ENCODE results near the gene SARS2. TPM values are rescaled to one million over a fixed set of nuclear protein-coding genes. Genes with fewer than 3 reads are reported as not detected.

The SARS2 gene
- total RNA-seq, 1 experiment from 2014 or later: 74.7 TPM

DNA sequence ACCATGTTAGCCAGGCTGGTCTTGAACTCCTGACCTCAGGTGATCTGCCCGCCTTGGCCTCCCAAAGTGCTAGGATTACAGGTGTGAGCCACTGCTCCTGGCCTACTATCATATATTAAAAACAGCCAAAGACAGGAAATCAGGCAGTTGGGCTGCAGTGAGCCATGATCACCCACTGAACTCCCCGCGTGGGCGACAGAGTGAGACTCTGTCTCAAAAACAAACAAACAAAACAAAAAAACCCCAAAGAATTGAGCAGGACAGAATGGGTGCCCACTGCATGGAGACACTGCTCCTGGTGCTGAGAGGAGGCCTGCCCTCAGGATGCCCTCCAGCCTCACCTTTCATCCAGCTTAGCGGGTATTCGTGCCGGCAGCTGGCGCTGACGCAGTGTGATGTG, 47.3 kb downstream of the SARS2 start:
- ChIA-PET POLR2A (interaction anchor here (1.1 kb wide), 1 partner anchor 34 kb away, joined by 5 read pairs; no protein-coding TSS in a partner anchor), CTCF (interaction anchor here (1.9 kb wide), 1 partner anchor 48 kb away, joined by 5 read pairs; the partner anchor contains the start of genes MRPS12 and SARS2)
- Mint-ChIP-seq H3K4me3 (no peak overlapping the region), H3K27ac (no peak overlapping the region), H3K9me3 (no peaks in the 10 kb centered on the region), H3K27me3 (ENCODE audit: low read depth) (no peaks in the 10 kb centered on the region), H3K4me1 (peaks cover 11% of the 10 kb centered on the region), H3K36me3 (no peaks in the 10 kb centered on the region)
- TF ChIP-seq MYBL2 (CRISPR knock-in tag; IDR thresholded peaks at IDR 0.05) (no peak), FOXK1 (CRISPR knock-in tag; IDR thresholded peaks at IDR 0.05) (no peak)
- ATAC-seq: no peak
- no peak for DNase-seq (ENCODE audit: low spot score)

GRCh38 chr19:38880882-38881609, 49.5 kb downstream of the SARS2 start:
- Mint-ChIP-seq H3K27me3 (ENCODE audit: low read depth) (no peaks in the 10 kb centered on the region; the same call in 1 of the 2 replicates), H3K4me1 (peaks cover 26% of the 10 kb centered on the region), H3K27ac (no peak overlapping the region), H3K9me3 (no peaks in the 10 kb centered on the region), H3K36me3 (no peaks in the 10 kb centered on the region), H3K4me3 (no peak overlapping the region)
- TF ChIP-seq SOX15 (CRISPR knock-in tag; IDR thresholded peaks at IDR 0.05) (no peak), HMGXB4 (CRISPR knock-in tag; IDR thresholded peaks at IDR 0.05) (no peak), KAT7 (CRISPR knock-in tag; IDR thresholded peaks at IDR 0.05; ENCODE audit: borderline replicate concordance) (no peak), ELF4 (CRISPR knock-in tag; IDR thresholded peaks at IDR 0.05; ENCODE audit: low read depth) (no peak), MYBL2 (CRISPR knock-in tag; IDR thresholded peaks at IDR 0.05) (no peak), NR2C2 (CRISPR knock-in tag; IDR thresholded peaks at IDR 0.05) (no peak), ZNF232 (CRISPR knock-in tag; IDR thresholded peaks at IDR 0.05) (no peak), ZNF281 (CRISPR knock-in tag; IDR thresholded peaks at IDR 0.05) (no peak), TCF7 (CRISPR knock-in tag; IDR thresholded peaks at IDR 0.05; ENCODE audit: low read depth) (no peak), ZNF219 (CRISPR knock-in tag; IDR thresholded peaks at IDR 0.05; ENCODE audit: borderline replicate concordance) (no peak)
- TF ChIP-seq, protein P1, sequence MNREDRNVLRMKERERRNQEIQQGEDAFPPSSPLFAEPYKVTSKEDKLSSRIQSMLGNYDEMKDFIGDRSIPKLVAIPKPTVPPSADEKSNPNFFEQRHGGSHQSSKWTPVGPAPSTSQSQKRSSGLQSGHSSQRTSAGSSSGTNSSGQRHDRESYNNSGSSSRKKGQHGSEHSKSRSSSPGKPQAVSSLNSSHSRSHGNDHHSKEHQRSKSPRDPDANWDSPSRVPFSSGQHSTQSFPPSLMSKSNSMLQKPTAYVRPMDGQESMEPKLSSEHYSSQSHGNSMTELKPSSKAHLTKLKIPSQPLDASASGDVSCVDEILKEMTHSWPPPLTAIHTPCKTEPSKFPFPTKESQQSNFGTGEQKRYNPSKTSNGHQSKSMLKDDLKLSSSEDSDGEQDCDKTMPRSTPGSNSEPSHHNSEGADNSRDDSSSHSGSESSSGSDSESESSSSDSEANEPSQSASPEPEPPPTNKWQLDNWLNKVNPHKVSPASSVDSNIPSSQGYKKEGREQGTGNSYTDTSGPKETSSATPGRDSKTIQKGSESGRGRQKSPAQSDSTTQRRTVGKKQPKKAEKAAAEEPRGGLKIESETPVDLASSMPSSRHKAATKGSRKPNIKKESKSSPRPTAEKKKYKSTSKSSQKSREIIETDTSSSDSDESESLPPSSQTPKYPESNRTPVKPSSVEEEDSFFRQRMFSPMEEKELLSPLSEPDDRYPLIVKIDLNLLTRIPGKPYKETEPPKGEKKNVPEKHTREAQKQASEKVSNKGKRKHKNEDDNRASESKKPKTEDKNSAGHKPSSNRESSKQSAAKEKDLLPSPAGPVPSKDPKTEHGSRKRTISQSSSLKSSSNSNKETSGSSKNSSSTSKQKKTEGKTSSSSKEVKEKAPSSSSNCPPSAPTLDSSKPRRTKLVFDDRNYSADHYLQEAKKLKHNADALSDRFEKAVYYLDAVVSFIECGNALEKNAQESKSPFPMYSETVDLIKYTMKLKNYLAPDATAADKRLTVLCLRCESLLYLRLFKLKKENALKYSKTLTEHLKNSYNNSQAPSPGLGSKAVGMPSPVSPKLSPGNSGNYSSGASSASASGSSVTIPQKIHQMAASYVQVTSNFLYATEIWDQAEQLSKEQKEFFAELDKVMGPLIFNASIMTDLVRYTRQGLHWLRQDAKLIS (CRISPR knock-in tag; IDR thresholded peaks at IDR 0.05; ENCODE audit: borderline replicate concordance): no peak
- TF ChIP-seq, protein P2, sequence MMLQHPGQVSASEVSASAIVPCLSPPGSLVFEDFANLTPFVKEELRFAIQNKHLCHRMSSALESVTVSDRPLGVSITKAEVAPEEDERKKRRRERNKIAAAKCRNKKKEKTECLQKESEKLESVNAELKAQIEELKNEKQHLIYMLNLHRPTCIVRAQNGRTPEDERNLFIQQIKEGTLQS (CRISPR knock-in tag; conservative IDR thresholded peaks at IDR 0.05): no peak
- ChIA-PET CTCF (interaction anchor here (0.6 to 1.9 kb wide), 3 partner anchors 50 to 146 kb away, joined by 3 to 5 read pairs (median 4); partner anchors contain the start of genes MRPS12 and SARS2), POLR2A (no interaction called here)
- DNase-seq (ENCODE audit: low spot score) (no peak), ATAC-seq (no peak)

All from WTC11 (cell line).